LNCAP (cell line): Measurements from ENCODE around the gene SBF1.
A peak's percentile ranks its signal among the peaks of the same experiment; 100 is the strongest.

Experiments
- CTCF ChIP-seq: fragments of 450-650 bp; IDR thresholded peaks from 2 replicates; pipeline ENCODE4 v1.5.1; 2017; ENCODE audit warnings: mild to moderate bottlenecking

Gene SBF1

GRCh38 chr22:50504369-50505211 is 29.8 kb upstream of the SBF1 start:
- TF ChIP-seq CTCF, result no peak

GRCh38 chr22:50503475-50504145 is 28.8 kb upstream of the SBF1 start:
- TF ChIP-seq CTCF, result no peak

- TF ChIP-seq CTCF, result no peak
These were observed 28.0 kb upstream of the SBF1 start for GRCh38 chr22:50502628-50503474.

GRCh38 chr22:50502096-50502495 is 27.3 kb upstream of the SBF1 start:
- TF ChIP-seq CTCF, result no peak

GRCh38 chr22:50500452-50500851 is 25.6 kb upstream of the SBF1 start:
- no peak for TF ChIP-seq CTCF

GRCh38 chr22:50498322-50498890 is 23.6 kb upstream of the SBF1 start:
- peak; percentile 76 for TF ChIP-seq CTCF

GRCh38 chr22:50497093-50497492 is 22.3 kb upstream of the SBF1 start:
- TF ChIP-seq CTCF, result no peak
